Stimulated activated CD4-positive, alpha-beta T cell treated with anti-CD3 and anti-CD28 coated beads, Interleukin-12 subunit alpha, Interleukin-12 subunit beta, amount 100 ng/mL, for 48 hours (primary cell): ENCODE measurements around the gene CLIC1.

ENCODE experiments used
- DNase-seq, 3 donors: peaks; one replicate each; pipeline ENCODE4 v3.0.0-alpha.2; 2020; ENCODE audit warnings: low read depth in 2 of 3, low spot score in 1 of 3

CLIC1 gene

GRCh38 chr6:31768363-31769257, 32.3 kb upstream of the CLIC1 start:
- no peak for DNase-seq

GRCh38 chr6:31767096-31767645, 30.8 kb upstream of the CLIC1 start:
- DNase-seq = no peak

GRCh38 chr6:31765910-31766794, 29.8 kb upstream of the CLIC1 start:
- no peak for DNase-seq

GRCh38 chr6:31765559-31765909, 29.2 kb upstream of the CLIC1 start:
- DNase-seq = no peak

- no peak for DNase-seq
Measured at GRCh38 chr6:31764198-31764597, 27.9 kb upstream of the CLIC1 start.

- DNase-seq = no peak
Measured at GRCh38 chr6:31763619-31763940, 27.2 kb upstream of the CLIC1 start.

GRCh38 chr6:31762878-31763618, 26.7 kb upstream of the CLIC1 start:
- DNase-seq = no peak

- DNase-seq = no peak
Measured at GRCh38 chr6:31762356-31762755, 26.0 kb upstream of the CLIC1 start, which contains the start of gene SAPCD1. TSS of gene SAPCD1 (plus strand) at chr6:31762656. CDS start at chr6:31763055, 399 bp downstream.

- DNase-seq = no peak
Measured at GRCh38 chr6:31761343-31761742, 25.0 kb upstream of the CLIC1 start.

GRCh38 chr6:31760790-31761189, 24.5 kb upstream of the CLIC1 start:
- DNase-seq = no peak

- DNase-seq = no peak
Measured at GRCh38 chr6:31758281-31758680, 22.0 kb upstream of the CLIC1 start.

- no peak for DNase-seq
Measured at GRCh38 chr6:31752739-31753319, 16.5 kb upstream of the CLIC1 start.

GRCh38 chr6:31750411-31751022, 14.2 kb upstream of the CLIC1 start:
- DNase-seq = no peak

GRCh38 chr6:31749301-31750036, 13.1 kb upstream of the CLIC1 start:
- no peak for DNase-seq

- no peak for DNase-seq
Measured at GRCh38 chr6:31744422-31744821, 8.1 kb upstream of the CLIC1 start.

- no peak for DNase-seq
Measured at GRCh38 chr6:31742894-31743293, 6.6 kb upstream of the CLIC1 start.

GRCh38 chr6:31741815-31742214, 5.5 kb upstream of the CLIC1 start:
- no peak for DNase-seq

GRCh38 chr6:31740397-31741223, 4.3 kb upstream of the CLIC1 start:
- no peak for DNase-seq
